HL-60 (cell line): ENCODE data around the gene SH3RF2.

Source experiments
- DNase-seq, 2 experiments: peaks; one replicate each; pipeline ENCODE4 v3.0.0-alpha.2; 2010 to 2020; ENCODE audit warnings: low read depth in 1 of 2, low spot score in 1 of 2
- H3K27ac ChIP-seq: fragments of 250-450 bp; sonication (Bioruptor Pico); replicated peaks from 2 replicates; pipeline ENCODE4 v1.5.1; 2020; ENCODE audit warnings: mild to moderate bottlenecking, moderate library complexity
- H3K27me3 ChIP-seq: fragments of 250-450 bp; sonication (Bioruptor Pico); 2 replicates; pipeline ENCODE4 v1.5.1; 2021; ENCODE audit warnings: mild to moderate bottlenecking, moderate library complexity; ENCODE audit not compliant: insufficient read depth, poor library complexity, severe bottlenecking
- H3K4me3 ChIP-seq: replicated peaks from 2 replicates; pipeline ENCODE4 v1.5.1; 2011; ENCODE audit warnings: mild to moderate bottlenecking, control low read depth, low read length; ENCODE audit not compliant: insufficient read depth
- CTCF ChIP-seq: IDR thresholded peaks from one replicate; pipeline ENCODE4 v1.5.1; 2011; ENCODE audit warnings: low read length, control low read depth, inconsistent platforms; ENCODE audit not compliant: insufficient read depth
- GABPA ChIP-seq: IDR thresholded peaks from 2 replicates; pipeline ENCODE4 v1.6.1; 2012; ENCODE audit warnings: low read depth
- POLR2AphosphoS5 ChIP-seq: IDR thresholded peaks from 2 replicates; pipeline ENCODE4 v1.6.1; 2012; ENCODE audit warnings: low read depth
- SPI1 ChIP-seq: IDR thresholded peaks from 2 replicates; pipeline ENCODE4 v1.6.1; 2012; ENCODE audit warnings: low read depth, mild to moderate bottlenecking, borderline replicate concordance
- TF ChIP-seq, protein P1 (sequence below): IDR thresholded peaks from 2 replicates; pipeline ENCODE4 v1.6.1; 2012; ENCODE audit warnings: low read depth; ENCODE audit not compliant: insufficient replicate concordance

The SH3RF2 gene

GRCh38 chr5:146059460-146060220, 123.3 kb downstream of the SH3RF2 start:
- Histone ChIP-seq H3K27ac (no peak overlapping the region), H3K4me3 (no peak overlapping the region), H3K27me3 (peaks cover 3% of the 10 kb centered on the region)
- DNase-seq, result no peak
- TF ChIP-seq, protein P1, sequence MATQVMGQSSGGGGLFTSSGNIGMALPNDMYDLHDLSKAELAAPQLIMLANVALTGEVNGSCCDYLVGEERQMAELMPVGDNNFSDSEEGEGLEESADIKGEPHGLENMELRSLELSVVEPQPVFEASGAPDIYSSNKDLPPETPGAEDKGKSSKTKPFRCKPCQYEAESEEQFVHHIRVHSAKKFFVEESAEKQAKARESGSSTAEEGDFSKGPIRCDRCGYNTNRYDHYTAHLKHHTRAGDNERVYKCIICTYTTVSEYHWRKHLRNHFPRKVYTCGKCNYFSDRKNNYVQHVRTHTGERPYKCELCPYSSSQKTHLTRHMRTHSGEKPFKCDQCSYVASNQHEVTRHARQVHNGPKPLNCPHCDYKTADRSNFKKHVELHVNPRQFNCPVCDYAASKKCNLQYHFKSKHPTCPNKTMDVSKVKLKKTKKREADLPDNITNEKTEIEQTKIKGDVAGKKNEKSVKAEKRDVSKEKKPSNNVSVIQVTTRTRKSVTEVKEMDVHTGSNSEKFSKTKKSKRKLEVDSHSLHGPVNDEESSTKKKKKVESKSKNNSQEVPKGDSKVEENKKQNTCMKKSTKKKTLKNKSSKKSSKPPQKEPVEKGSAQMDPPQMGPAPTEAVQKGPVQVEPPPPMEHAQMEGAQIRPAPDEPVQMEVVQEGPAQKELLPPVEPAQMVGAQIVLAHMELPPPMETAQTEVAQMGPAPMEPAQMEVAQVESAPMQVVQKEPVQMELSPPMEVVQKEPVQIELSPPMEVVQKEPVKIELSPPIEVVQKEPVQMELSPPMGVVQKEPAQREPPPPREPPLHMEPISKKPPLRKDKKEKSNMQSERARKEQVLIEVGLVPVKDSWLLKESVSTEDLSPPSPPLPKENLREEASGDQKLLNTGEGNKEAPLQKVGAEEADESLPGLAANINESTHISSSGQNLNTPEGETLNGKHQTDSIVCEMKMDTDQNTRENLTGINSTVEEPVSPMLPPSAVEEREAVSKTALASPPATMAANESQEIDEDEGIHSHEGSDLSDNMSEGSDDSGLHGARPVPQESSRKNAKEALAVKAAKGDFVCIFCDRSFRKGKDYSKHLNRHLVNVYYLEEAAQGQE, result no peak
- TF ChIP-seq GABPA (no peak), POLR2AphosphoS5 (no peak), SPI1 (no peak), CTCF (no peak)

GRCh38 chr5:146060221-146060585, 123.8 kb downstream of the SH3RF2 start:
- no peak for DNase-seq
- Histone ChIP-seq H3K27ac (no peak overlapping the region), H3K27me3 (no peaks in the 10 kb centered on the region), H3K4me3 (no peak overlapping the region)
- TF ChIP-seq, protein P1, result no peak
- TF ChIP-seq CTCF (no peak), GABPA (no peak), POLR2AphosphoS5 (no peak), SPI1 (no peak)

GRCh38 chr5:146066968-146067367, 130.6 kb downstream of the SH3RF2 start:
- no peaks in the 10 kb centered on the region for H3K27me3 ChIP-seq
- H3K27ac ChIP-seq, result no peak overlapping the region
- H3K4me3 ChIP-seq, result no peak overlapping the region
- DNase-seq, result no peak
- TF ChIP-seq CTCF, result no peak

DNA sequence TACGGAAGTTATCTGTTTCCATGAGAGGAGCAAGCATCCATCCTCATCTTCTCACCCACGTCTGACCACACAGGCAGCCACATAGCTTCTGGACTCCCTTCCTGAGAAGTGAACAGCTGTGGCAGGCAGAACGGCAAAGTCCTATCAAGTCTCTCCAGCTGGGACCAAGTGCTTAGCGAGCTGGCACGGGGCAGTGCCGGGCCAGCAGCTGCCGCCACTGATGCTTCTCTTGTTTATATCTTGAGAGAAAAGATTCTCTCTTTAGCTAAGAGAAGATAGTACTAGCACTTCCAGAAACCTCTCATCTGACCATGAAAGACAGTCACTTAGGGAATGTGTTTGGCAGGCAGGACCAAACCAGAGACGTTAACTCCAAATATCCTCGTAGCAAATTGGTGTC, 131.8 kb downstream of the SH3RF2 start:
- TF ChIP-seq CTCF, result no peak
- TF ChIP-seq GABPA, result no peak
- no peak for TF ChIP-seq SPI1
- TF ChIP-seq, protein P1, result no peak
- no peak for TF ChIP-seq POLR2AphosphoS5
- H3K27ac ChIP-seq, result no peak overlapping the region
- H3K4me3 ChIP-seq, result no peak overlapping the region
- DNase-seq, result no peak
- no peaks in the 10 kb centered on the region for H3K27me3 ChIP-seq
